ENCODE results near the gene AQP12B.

The AQP12B gene

DNA sequence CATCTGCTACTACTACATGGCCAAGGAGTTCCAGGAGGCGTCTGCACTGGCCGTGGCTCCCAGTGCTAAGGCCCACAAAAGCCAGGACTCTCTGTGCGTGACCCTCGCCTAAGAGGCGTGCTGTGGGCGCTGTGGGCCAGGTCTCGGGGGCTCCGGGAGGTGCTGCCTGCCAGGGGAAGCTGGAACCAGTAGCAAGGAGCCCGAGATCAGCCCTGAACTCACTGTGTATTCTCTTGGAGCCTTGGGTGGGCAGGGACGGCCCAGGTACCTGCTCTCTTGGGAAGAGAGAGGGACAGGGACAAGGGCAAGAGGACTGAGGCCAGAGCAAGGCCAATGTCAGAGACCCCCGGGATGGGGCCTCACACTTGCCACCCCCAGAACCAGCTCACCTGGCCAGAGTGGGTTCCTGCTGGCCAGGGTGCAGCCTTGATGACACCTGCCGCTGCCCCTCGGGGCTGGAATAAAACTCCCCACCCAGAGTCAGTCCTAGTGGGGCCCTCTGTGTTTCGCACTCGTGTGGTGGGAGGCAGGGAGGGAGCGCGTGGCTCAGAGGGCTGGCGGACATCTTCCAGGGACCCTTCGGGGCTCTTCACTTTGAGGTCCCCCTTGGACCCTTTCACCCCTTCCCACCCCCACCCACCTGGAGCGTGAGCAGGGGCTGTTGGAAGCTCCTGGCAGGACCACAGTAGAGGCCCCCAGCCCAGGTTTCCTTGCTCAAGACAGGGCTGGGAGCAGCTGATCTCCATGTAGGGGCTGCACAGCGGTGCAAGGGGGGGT, 51.7 kb downstream of the AQP12B start:
- no peak for DNase-seq

DNA sequence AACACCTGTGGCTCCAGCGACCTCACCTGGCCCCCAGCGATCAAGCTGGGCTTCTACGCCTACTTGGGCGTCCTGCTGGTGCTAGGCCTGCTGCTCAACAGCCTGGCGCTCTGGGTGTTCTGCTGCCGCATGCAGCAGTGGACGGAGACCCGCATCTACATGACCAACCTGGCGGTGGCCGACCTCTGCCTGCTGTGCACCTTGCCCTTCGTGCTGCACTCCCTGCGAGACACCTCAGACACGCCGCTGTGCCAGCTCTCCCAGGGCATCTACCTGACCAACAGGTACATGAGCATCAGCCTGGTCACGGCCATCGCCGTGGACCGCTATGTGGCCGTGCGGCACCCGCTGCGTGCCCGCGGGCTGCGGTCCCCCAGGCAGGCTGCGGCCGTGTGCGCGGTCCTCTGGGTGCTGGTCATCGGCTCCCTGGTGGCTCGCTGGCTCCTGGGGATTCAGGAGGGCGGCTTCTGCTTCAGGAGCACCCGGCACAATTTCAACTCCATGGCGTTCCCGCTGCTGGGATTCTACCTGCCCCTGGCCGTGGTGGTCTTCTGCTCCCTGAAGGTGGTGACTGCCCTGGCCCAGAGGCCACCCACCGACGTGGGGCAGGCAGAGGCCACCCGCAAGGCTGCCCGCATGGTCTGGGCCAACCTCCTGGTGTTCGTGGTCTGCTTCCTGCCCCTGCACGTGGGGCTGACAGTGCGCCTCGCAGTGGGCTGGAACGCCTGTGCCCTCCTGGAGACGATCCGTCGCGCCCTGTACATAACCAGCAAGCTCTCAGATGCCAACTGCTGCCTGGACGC, 52.5 kb downstream of the AQP12B start:
- no peak for DNase-seq

DNA sequence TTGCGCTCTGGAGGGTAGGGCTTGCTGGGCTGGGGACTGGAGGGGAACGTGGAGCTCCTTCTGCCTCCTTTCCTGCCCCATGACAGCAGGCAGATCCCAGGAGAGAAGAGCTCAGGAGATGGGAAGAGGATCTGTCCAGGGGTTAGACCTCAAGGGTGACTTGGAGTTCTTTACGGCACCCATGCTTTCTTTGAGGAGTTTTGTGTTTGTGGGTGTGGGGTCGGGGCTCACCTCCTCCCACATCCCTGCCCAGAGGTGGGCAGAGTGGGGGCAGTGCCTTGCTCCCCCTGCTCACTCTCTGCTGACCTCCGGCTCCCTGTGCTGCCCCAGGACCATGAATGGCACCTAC, 53.1 kb downstream of the AQP12B start:
- no peak for DNase-seq

DNA sequence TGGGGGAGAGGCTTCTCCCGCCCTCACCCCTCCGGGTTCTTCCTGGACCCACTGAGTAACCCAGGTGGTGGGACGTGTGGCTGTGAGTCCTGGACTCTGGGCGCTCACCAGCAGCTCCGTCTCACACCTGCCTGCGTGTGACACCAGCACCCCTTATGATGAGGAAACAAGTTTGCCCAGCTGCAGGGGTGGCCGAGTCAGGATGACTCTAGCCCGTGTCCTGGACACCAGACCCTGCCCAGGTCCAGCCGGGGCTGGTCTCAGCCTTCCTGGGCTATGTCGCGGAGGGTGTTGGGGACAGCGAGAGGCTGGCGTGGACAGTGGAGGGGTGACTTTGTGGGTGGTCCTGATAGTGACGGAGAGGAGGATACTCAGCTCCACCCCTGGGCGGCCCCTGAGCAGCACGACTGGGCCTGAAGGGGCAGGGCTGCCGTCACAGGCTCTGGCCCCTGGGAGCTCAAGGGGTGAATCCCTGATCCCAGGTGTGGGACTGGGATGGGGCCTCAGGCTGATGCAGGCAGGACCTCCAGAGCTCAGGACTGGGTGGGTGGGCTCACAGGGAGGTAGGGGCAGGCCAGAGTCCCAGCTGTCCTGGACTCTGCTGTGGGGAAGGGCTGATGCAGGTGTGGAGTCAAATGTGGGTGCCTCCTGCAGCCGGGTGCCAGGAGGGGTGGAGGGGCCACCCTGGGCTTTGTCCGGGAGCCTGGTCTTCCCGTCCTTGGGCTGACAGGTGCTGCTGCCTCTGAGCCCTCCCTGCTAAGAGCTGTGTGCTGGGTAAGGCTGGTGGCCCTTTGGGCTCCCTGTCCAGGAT, 53.7 kb downstream of the AQP12B start:
- no peak for DNase-seq

DNA sequence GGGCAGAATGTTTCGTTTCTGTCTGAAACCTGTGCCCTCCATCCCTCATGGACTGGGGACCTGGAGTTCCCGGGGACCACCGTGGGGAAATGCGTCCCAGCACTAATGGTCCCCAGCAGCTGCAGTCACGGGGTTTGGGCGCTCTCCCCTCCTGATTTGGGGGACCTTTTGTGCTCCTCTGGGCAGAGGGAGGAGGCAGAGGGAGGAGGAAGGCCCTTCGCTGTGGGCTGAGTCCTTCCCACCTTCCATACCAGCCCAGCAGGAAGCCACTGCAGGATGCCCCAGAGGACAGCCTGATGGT, 54.2 kb downstream of the AQP12B start:
- no peak for DNase-seq

DNA sequence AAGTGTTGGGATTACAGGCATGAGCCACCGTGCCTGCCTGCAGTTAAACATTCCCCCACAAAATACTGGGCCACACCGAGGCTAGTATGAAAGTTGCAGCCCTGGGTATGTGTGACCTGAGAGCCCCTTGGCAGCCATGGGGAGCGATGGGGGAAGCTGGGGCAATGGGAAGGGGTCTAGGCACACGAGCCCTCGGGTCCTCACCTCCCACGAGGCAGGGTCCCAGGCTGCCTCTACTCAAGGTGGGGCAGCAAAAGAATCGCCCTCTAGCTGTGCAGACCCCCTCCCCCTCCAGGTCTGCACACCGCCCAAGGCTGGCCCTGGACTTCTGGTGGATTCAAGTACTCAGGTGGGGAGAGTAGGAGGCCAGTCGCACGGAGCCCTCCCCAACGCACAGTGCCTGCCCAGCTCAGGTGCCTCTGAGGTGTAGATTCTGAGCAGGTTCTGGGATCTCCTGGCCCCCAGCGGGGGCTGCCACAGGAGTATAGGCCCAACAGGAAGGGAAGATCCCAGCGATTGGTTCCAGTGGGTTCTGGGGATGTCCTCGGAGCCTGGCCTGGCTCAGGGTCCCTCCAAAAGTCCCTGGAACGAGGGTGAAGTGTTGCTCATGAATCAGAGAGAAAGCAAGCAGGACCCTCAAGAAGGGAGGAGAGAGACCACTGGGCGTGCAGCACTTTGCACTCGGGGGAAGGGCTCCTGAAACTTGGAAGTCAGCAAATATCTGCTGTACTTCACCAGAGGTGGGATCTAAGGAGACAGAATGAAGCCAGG, 54.8 kb downstream of the AQP12B start:
- no peak for DNase-seq

DNA sequence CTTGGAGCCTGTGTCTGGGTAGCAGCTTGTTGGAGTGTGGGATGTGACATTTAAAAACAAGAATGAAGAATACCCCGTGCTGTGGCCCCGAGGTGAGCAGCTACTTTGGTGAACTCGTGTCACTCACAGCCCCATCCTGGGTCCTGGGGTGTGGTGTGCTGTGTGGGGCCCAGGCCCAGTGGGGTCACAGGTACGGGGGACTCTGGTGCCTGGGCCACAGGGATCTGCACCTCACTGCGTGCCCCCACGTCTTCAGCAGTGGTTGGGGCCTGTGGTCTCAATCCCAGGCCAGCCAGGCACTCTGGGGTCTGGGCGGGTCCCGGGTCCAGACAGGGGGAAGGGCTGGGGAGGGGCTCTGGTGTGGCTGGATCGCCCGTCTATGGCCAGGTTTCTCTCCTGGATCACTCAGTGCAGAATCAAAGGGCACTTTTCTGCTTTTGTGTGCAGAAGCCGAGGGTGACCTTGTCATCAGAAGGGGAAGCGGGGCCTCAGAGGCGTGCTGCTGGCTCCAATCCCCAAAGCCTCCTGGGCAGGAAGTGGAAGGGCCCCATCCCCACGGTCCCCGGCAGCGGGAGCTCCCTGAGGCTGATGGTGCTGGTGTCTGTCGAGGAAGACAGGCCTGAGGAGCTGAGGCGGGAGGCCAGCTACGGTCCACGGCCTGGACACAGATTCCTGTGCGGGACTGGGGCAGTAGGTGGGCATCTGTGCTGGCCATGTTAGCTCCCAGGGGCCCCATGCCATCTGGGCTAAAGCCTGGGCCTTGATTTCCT, 56.0 kb downstream of the AQP12B start:
- DNase-seq = no peak

Data from NCI-H1436 treated with DMSO at 0.1 percent for 48 hours (cell line).